HL-60/S4 treated with phorbol 12-myristate 13-acetate at 8.2 ng/mL for 4 days and 3 days (cell line): ENCODE results near the gene TTLL5.

Experiments used
- in situ Hi-C: fragments of 300-500 bp; cut with MboI; formaldehyde crosslinking; loops from 2 replicates; pipeline ENCODE4 v1.15.0; 2022; ENCODE audit warnings: low sequenced_read_pairs

TTLL5 gene

GRCh38 chr14:75858362-75858761, 197.3 kb downstream of the TTLL5 start:
- in situ Hi-C loops: no loop called here

GRCh38 chr14:75859746-75860145, 198.7 kb downstream of the TTLL5 start:
- in situ Hi-C loops: no loop called here

- in situ Hi-C loops: no loop called here
Measured at GRCh38 chr14:75860561-75861160, 199.6 kb downstream of the TTLL5 start.

- in situ Hi-C loops: no loop called here
Measured at GRCh38 chr14:75861161-75861621, 200.1 kb downstream of the TTLL5 start.

- in situ Hi-C loops: no loop called here
Measured at GRCh38 chr14:75863221-75863620, 202.2 kb downstream of the TTLL5 start.

- in situ Hi-C loops: no loop called here
Measured at GRCh38 chr14:75864352-75864751, 203.3 kb downstream of the TTLL5 start.

- in situ Hi-C loops: no loop called here
Measured at GRCh38 chr14:75865531-75865930, 204.5 kb downstream of the TTLL5 start.

GRCh38 chr14:75866970-75867369, 205.9 kb downstream of the TTLL5 start:
- in situ Hi-C loops: no loop called here

- in situ Hi-C loops: no loop called here
Measured at GRCh38 chr14:75871181-75871880, 210.3 kb downstream of the TTLL5 start.

GRCh38 chr14:75875958-75876357, 214.9 kb downstream of the TTLL5 start:
- in situ Hi-C loops: no loop called here

GRCh38 chr14:75876530-75876929, 215.5 kb downstream of the TTLL5 start:
- in situ Hi-C loops: no loop called here

GRCh38 chr14:75877292-75877691, 216.2 kb downstream of the TTLL5 start:
- in situ Hi-C loops: no loop called here

GRCh38 chr14:75877884-75878283, 216.8 kb downstream of the TTLL5 start:
- in situ Hi-C loops: no loop called here

GRCh38 chr14:75879031-75879430, 218.0 kb downstream of the TTLL5 start:
- in situ Hi-C loops: no loop called here

GRCh38 chr14:75880512-75880911, 219.5 kb downstream of the TTLL5 start:
- in situ Hi-C loops: no loop called here

GRCh38 chr14:75881994-75882393, 220.9 kb downstream of the TTLL5 start:
- in situ Hi-C loops: no loop called here

- in situ Hi-C loops: no loop called here
Measured at GRCh38 chr14:75884198-75884611, 223.2 kb downstream of the TTLL5 start.

GRCh38 chr14:75885829-75886228, 224.8 kb downstream of the TTLL5 start:
- in situ Hi-C loops: no loop called here

GRCh38 chr14:75886636-75887348, 225.7 kb downstream of the TTLL5 start:
- in situ Hi-C loops: no loop called here

GRCh38 chr14:75888945-75889344, 227.9 kb downstream of the TTLL5 start:
- in situ Hi-C loops: no loop called here

GRCh38 chr14:75896341-75896740, 235.3 kb downstream of the TTLL5 start:
- in situ Hi-C loops: no loop called here

- in situ Hi-C loops: no loop called here
Measured at GRCh38 chr14:75904311-75904710, 243.3 kb downstream of the TTLL5 start.
